AG09309 (cell line): Measurements from ENCODE around the gene MYO10.

Experiments
- DNase-seq: peaks from one replicate; pipeline ENCODE4 v3.0.0-alpha.2; 2010; ENCODE audit warnings: low read depth
- H3K4me3 ChIP-seq: 2 replicates; pipeline ENCODE4 v1.5.1; 2011; ENCODE audit warnings: mild to moderate bottlenecking, low read depth, low read length, moderate library complexity; ENCODE audit not compliant: control insufficient read depth
- CTCF ChIP-seq: IDR thresholded peaks from 2 replicates; pipeline ENCODE4 v1.5.1; 2011; ENCODE audit warnings: mild to moderate bottlenecking, low read depth, low read length, inconsistent platforms; ENCODE audit not compliant: insufficient read depth, control insufficient read depth; ENCODE audit errors: missing control alignments

MYO10 gene

GRCh38 chr5:16927613-16928012 lies 8.5 kb downstream of the MYO10 start:
- H3K4me3 ChIP-seq: no peak overlapping the region
- DNase-seq: no peak
- TF ChIP-seq CTCF: no peak

GRCh38 chr5:16926417-16926816 lies 9.7 kb downstream of the MYO10 start:
- TF ChIP-seq CTCF: no peak
- no peak overlapping the region for H3K4me3 ChIP-seq
- no peak for DNase-seq

- no peak overlapping the region for H3K4me3 ChIP-seq
- no peak for TF ChIP-seq CTCF
- DNase-seq: no peak
These were observed 11.9 kb downstream of the MYO10 start for GRCh38 chr5:16924206-16924605.

- no peak for DNase-seq
- TF ChIP-seq CTCF: no peak
- H3K4me3 ChIP-seq: no peak overlapping the region
These were observed 13.7 kb downstream of the MYO10 start for GRCh38 chr5:16922430-16922829.

- no peak for DNase-seq
- no peak overlapping the region for H3K4me3 ChIP-seq
These were observed 14.9 kb downstream of the MYO10 start for GRCh38 chr5:16921211-16921610.

GRCh38 chr5:16920109-16920816 lies 15.8 kb downstream of the MYO10 start:
- DNase-seq: no peak
- no peak overlapping the region for H3K4me3 ChIP-seq
- no peak for TF ChIP-seq CTCF

More at GRCh38 chr5:16921211-16921610, 14.9 kb downstream of the MYO10 start:
- no peak for TF ChIP-seq CTCF
